ENCODE measurements around the gene ZC3HAV1. TPM values are rescaled to one million over a fixed set of nuclear protein-coding genes. Genes with fewer than 3 reads are reported as not detected.
"Not testable (repeated sequence)": the region's sequence is repeated elsewhere in the genome, so short reads cannot be mapped to it uniquely, and the experiment has no call there.

ZC3HAV1 gene
- 122 TPM for total RNA-seq

GRCh38 chr7:139109188-139109982 is at the start of gene ZC3HAV1:
TSS of gene ZC3HAV1 (minus strand) at chr7:139109720. CDS start at chr7:139109331, 389 bp downstream.
- Histone ChIP-seq H3K4me3 (ENCODE audit: low read length) (peak within 1 kb of the TSS; percentile 84), H3K4me1 (ENCODE audit: insufficient read depth, low read length) (peaks cover 36% of the 10 kb centered on the region), H3K9me3 (ENCODE audit: low read depth, low read length) (no peaks in the 10 kb centered on the region), H3K27me3 (ENCODE audit: insufficient read depth, low read length) (no peaks in the 10 kb centered on the region)

GRCh38 chr7:139153832-139154231 is 44.3 kb upstream of the ZC3HAV1 start:
- Histone ChIP-seq H3K4me3 (ENCODE audit: low read length) (no peak overlapping the region), H3K27me3 (ENCODE audit: insufficient read depth, low read length) (no peaks in the 10 kb centered on the region), H3K4me1 (ENCODE audit: insufficient read depth, low read length) (no peaks in the 10 kb centered on the region), H3K9me3 (ENCODE audit: low read depth, low read length) (no peaks in the 10 kb centered on the region)

DNA sequence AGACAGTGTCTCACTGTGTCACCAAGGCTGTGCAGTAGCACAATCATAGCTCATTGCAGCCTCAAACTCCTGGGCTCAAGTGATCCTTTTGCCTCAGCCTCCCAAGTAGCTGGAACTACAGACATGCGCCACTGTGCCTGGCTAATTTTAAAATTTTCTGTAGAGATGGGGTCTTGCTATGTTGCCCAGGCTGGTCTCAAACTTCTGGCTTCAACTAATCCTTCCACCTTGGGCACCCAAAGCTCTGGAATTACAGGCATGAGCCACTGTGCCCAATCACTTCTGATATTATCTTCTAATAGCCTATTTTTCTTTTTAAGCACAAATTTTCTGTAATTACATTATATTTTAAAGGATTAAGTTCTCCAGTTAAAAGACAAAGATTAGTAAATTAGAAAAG is 42.6 kb upstream of the ZC3HAV1 start:
- H3K4me1 ChIP-seq (ENCODE audit: insufficient read depth, low read length) = no peaks in the 10 kb centered on the region
- no peaks in the 10 kb centered on the region for H3K27me3 ChIP-seq (ENCODE audit: insufficient read depth, low read length)
- H3K4me3 ChIP-seq (ENCODE audit: low read length) = no peak overlapping the region
- no peaks in the 10 kb centered on the region for H3K9me3 ChIP-seq (ENCODE audit: low read depth, low read length)

DNA sequence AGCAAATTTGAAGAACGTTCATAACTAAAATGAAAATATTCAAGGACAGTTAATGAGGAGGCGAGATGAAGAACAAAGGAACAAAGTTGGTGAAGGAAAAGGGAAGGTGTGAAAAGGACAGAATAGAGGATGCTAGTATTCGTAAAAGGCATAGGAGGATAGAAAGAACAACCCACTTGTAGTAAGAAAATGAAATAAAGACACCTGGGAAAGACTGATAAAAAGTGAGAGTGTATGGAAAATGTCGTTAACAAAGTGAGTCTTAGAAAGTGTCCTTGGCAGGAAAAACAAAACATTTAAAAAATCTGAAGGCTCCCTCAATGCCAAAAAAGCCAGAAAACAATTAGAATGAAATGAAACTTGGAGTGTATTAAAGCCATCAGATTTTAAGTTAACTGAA is 29.6 kb upstream of the ZC3HAV1 start:
- no peaks in the 10 kb centered on the region for H3K9me3 ChIP-seq (ENCODE audit: low read depth, low read length)
- H3K27me3 ChIP-seq (ENCODE audit: insufficient read depth, low read length) = no peaks in the 10 kb centered on the region
- peaks cover 2% of the 10 kb centered on the region for H3K4me1 ChIP-seq (ENCODE audit: insufficient read depth, low read length)
- H3K4me3 ChIP-seq (ENCODE audit: low read length) = no peak overlapping the region

GRCh38 chr7:139133335-139134139 is 24.0 kb upstream of the ZC3HAV1 start:
- Histone ChIP-seq H3K4me3 (ENCODE audit: low read length) (peak overlapping the region; percentile 46), H3K9me3 (ENCODE audit: low read depth, low read length) (no peaks in the 10 kb centered on the region), H3K4me1 (ENCODE audit: insufficient read depth, low read length) (peaks cover 33% of the 10 kb centered on the region), H3K27me3 (ENCODE audit: insufficient read depth, low read length) (no peaks in the 10 kb centered on the region)

DNA sequence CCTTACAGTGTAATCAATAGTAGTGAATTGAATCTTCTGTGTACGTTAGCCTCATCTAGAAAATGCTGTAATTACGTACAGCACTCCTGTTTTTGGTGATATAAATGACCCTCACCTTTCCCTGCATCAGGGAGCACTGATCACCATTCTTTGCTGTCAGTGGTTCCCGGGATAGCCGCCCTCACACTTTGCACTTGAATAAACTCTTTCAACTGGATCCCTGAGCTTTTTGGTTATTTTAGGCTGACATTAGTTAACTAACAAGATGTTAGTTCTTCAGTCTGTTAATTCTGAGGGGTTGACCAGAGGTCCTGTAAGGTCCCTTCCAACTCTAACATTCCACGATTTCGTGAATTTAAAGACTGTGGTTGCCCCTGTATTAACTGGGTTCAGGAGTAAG is 23.4 kb upstream of the ZC3HAV1 start:
- Histone ChIP-seq H3K9me3 (ENCODE audit: low read depth, low read length) (no peaks in the 10 kb centered on the region), H3K27me3 (ENCODE audit: insufficient read depth, low read length) (no peaks in the 10 kb centered on the region), H3K4me1 (ENCODE audit: insufficient read depth, low read length) (peaks cover 33% of the 10 kb centered on the region), H3K4me3 (ENCODE audit: low read length) (peak overlapping the region; percentile 46)

- Histone ChIP-seq H3K9me3 (ENCODE audit: low read depth, low read length) (no peaks in the 10 kb centered on the region), H3K27me3 (ENCODE audit: insufficient read depth, low read length) (no peaks in the 10 kb centered on the region), H3K4me1 (ENCODE audit: insufficient read depth, low read length) (peaks cover 33% of the 10 kb centered on the region), H3K4me3 (ENCODE audit: low read length) (no peak overlapping the region)
Measured at GRCh38 chr7:139131601-139132041, 22.1 kb upstream of the ZC3HAV1 start.

DNA sequence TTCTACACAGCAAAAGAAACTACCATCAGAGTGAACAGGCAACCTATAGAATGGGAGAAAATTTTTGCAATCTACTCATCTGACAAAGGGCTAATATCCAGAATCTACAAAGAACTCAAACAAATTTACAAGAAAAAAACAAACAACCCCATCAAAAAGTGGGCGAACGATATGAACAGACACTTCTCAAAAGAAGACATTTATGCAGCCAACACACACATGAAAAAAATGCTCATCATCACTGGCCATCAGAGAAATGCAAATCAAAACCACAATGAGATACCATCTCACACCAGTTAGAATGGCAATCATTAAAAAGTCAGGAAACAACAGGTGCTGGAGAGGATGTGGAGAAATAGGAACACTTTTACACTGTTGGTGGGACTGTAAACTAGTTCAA is 20.3 kb upstream of the ZC3HAV1 start:
- not testable (repeated sequence) for H3K9me3 ChIP-seq (ENCODE audit: low read depth, low read length); H3K27me3 ChIP-seq (ENCODE audit: insufficient read depth, low read length); H3K4me3 ChIP-seq (ENCODE audit: low read length)
- H3K4me1 ChIP-seq (ENCODE audit: insufficient read depth, low read length) = peaks cover 33% of the 10 kb centered on the region

DNA sequence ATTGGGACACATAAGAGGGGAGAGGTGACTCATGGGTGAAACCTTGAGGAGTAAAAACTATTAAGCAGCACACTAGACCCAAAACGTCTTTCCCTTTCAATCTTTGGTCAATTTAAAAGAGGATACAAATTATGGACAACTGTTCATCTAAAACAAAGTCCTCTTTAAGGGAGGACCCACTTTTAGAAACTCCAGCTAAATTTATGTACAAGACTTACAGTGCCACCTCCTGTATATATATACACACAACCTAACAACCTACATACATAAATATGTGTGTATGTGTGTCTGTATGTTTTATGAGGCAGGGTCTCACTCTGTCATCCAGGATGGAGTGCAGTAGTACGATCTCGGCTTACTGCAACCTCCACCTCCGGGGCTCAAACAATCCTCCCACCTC is 18.1 kb upstream of the ZC3HAV1 start:
- Histone ChIP-seq H3K4me3 (ENCODE audit: low read length) (no peak overlapping the region), H3K9me3 (ENCODE audit: low read depth, low read length) (no peaks in the 10 kb centered on the region), H3K4me1 (ENCODE audit: insufficient read depth, low read length) (peaks cover 19% of the 10 kb centered on the region), H3K27me3 (ENCODE audit: insufficient read depth, low read length) (no peaks in the 10 kb centered on the region)

DNA sequence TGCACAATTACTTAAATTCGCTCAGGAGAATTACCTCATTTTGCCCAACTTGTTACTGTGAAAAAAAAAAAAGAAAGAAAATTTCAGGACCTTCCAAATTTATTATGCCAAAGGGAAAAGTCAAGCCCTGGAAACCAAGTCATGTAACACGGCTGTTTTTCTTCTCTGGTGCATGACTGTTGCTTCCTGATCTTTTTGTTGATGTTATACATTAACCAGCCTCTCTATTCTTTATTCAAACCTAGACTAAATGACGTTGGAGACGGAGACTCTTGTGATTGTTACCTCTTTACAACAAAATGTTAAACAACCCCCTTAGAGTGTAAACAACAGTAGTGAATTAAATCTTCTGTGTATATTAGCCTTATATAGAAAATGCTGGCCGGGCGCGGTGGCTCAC is 16.1 kb upstream of the ZC3HAV1 start:
- H3K9me3 ChIP-seq (ENCODE audit: low read depth, low read length) = no peaks in the 10 kb centered on the region
- peaks cover under 1% of the 10 kb centered on the region for H3K4me1 ChIP-seq (ENCODE audit: insufficient read depth, low read length)
- no peaks in the 10 kb centered on the region for H3K27me3 ChIP-seq (ENCODE audit: insufficient read depth, low read length)
- H3K4me3 ChIP-seq (ENCODE audit: low read length) = no peak overlapping the region

DNA sequence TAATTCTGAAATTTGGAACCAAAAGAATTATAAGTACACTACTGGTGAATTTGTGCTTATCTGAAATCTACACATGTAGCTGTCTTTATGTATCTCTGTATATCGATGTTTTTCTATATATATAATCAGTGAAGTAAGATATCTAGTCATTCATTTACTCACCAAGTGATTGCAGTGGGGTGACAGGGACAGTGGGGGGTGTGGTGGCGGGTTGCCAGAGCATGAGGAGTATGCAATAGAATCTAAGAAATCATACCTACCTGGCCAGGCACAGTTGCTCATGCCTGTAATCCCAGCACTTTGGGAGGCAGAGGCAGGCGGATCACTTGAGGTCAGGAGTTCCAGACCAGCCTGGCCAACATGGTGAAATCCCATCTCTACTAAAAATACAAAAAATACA is 15.5 kb upstream of the ZC3HAV1 start:
- H3K4me3 ChIP-seq (ENCODE audit: low read length) = not testable (repeated sequence)

GRCh38 chr7:139124084-139124914 is 14.8 kb upstream of the ZC3HAV1 start:
- peaks cover 9% of the 10 kb centered on the region for H3K4me1 ChIP-seq (ENCODE audit: insufficient read depth, low read length)
- H3K4me3 ChIP-seq (ENCODE audit: low read length) = no peak overlapping the region
- no peaks in the 10 kb centered on the region for H3K27me3 ChIP-seq (ENCODE audit: insufficient read depth, low read length)
- no peaks in the 10 kb centered on the region for H3K9me3 ChIP-seq (ENCODE audit: low read depth, low read length)

More for the DNA sequence above, 15.5 kb upstream of the ZC3HAV1 start:
- not testable (repeated sequence) for H3K9me3 ChIP-seq (ENCODE audit: low read depth, low read length); H3K27me3 ChIP-seq (ENCODE audit: insufficient read depth, low read length); H3K4me1 ChIP-seq (ENCODE audit: insufficient read depth, low read length)

DNA sequence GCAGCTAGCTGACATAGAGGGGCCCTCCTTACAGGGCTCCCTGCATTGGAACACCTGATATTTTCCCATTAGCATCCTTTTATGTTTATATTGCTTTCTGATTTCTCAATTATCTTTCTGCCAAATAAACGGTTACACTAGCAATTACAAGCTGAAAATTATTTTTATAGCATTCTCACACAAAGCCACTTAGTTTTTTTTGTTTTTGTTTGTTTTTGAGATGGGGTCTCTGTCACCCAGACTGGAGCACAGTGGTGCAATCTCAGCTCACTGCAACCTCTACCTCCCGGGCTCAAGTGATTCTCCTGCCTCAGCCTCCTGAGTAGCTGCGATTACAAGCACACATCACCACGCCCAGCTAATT is 9.9 kb upstream of the ZC3HAV1 start:
- Histone ChIP-seq H3K4me3 (ENCODE audit: low read length) (no peak overlapping the region), H3K27me3 (ENCODE audit: insufficient read depth, low read length) (no peaks in the 10 kb centered on the region), H3K9me3 (ENCODE audit: low read depth, low read length) (no peaks in the 10 kb centered on the region), H3K4me1 (ENCODE audit: insufficient read depth, low read length) (peaks cover 28% of the 10 kb centered on the region)

DNA sequence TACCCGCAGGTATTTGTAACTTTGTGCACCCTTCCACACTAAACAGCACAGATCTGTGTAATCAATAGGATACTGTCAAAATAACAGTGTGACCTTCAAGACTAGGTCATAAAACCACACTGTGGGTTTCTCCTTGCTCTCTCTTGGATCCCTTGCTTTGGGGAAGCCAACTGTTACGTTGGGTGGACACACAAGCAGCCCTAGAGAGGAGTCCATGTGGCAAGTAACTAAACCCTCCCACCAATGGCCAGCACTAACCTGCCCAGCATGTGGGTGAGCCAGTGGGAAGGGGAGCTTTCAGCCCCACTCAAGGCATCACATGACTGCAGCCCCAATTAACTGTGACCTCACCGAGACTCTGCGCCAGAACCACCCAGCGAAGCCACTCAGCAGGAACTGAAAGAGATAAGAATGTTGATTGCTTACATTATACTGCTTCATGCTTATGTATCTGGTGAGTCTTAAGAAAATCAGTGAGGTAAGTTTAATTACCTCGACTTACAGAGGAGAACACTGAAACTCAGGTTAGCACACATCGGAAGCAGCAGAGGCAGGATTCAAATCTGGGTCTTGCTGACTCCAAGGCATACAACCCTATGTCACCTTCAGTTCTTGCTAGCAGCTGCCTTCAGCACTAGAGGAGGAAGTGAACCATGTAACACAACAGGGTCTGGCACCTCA is 9.4 kb upstream of the ZC3HAV1 start:
- Histone ChIP-seq H3K4me1 (ENCODE audit: insufficient read depth, low read length) (peaks cover 28% of the 10 kb centered on the region), H3K27me3 (ENCODE audit: insufficient read depth, low read length) (no peaks in the 10 kb centered on the region), H3K4me3 (ENCODE audit: low read length) (peak overlapping the region; percentile 5), H3K9me3 (ENCODE audit: low read depth, low read length) (no peaks in the 10 kb centered on the region)

All from mononuclear cell (primary cell).